Measurements from ENCODE around the gene MON1A.

Gene MON1A

GRCh38 chr3:49882166-49882565, 47.4 kb downstream of the MON1A start:
- FAIRE-seq = no peak

GRCh38 chr3:49880581-49881315, 48.9 kb downstream of the MON1A start:
- FAIRE-seq = no peak

- FAIRE-seq = no peak
These were observed 49.9 kb downstream of the MON1A start for GRCh38 chr3:49879721-49880120.

- FAIRE-seq = no peak
These were observed 50.9 kb downstream of the MON1A start for GRCh38 chr3:49878686-49879085.

- no peak for FAIRE-seq
These were observed 51.9 kb downstream of the MON1A start for GRCh38 chr3:49877716-49878115.

GRCh38 chr3:49876567-49876966, 53.0 kb downstream of the MON1A start:
- FAIRE-seq = no peak

GRCh38 chr3:49873623-49874022, 56.0 kb downstream of the MON1A start:
- no peak for FAIRE-seq

- FAIRE-seq = no peak
These were observed 56.8 kb downstream of the MON1A start for GRCh38 chr3:49872801-49873281.

- FAIRE-seq = no peak
These were observed 58.0 kb downstream of the MON1A start for GRCh38 chr3:49871531-49872153.

- FAIRE-seq = no peak
These were observed 60.0 kb downstream of the MON1A start, which contains the start of gene CAMKV for GRCh38 chr3:49869525-49870126. Gene CAMKV, minus strand, starts transcription at chr3:49869906. Its CDS starts 7,518 bp downstream, at chr3:49862388.

GRCh38 chr3:49868862-49869466, 60.6 kb downstream of the MON1A start:
- no peak for FAIRE-seq

- FAIRE-seq = no peak
These were observed 61.7 kb downstream of the MON1A start for GRCh38 chr3:49867871-49868321.

- no peak for FAIRE-seq
These were observed 62.2 kb downstream of the MON1A start for GRCh38 chr3:49867400-49867799.

- FAIRE-seq = no peak
These were observed 64.3 kb downstream of the MON1A start for GRCh38 chr3:49865198-49865784.

- no peak for FAIRE-seq
These were observed 65.1 kb downstream of the MON1A start for GRCh38 chr3:49864505-49864904.

GRCh38 chr3:49859576-49860305, 69.9 kb downstream of the MON1A start:
- no peak for FAIRE-seq

Data from A204.1 (cell line).